Mucosa of descending colon (tissue), 3 donors: ENCODE data around the gene NLRP7. TPM values are rescaled to one million over a fixed set of nuclear protein-coding genes. Genes with fewer than 3 reads are reported as not detected.
"Not testable (repeated sequence)": the region's sequence is repeated elsewhere in the genome, so short reads cannot be mapped to it uniquely, and the experiment has no call there.

ENCODE experiments used
- ATAC-seq: fragments of 200-7000 bp; cut with Tn5 transposase; one replicate; pipeline ENCODE4 v1.9.1; 2020; ENCODE audit warnings: mild to moderate bottlenecking, moderate library complexity
- DNase-seq, 3 donors: peaks; one replicate each; pipeline ENCODE4 v3.0.0-alpha.2; 2020
- H3K36me3 ChIP-seq: fragments of 200-600 bp; one replicate; pipeline ENCODE4 v1.8.0; 2021; ENCODE audit warnings: low read depth, mild to moderate bottlenecking
- H3K4me1 ChIP-seq: fragments of 200-600 bp; one replicate; pipeline ENCODE4 v1.8.0; 2021; ENCODE audit warnings: low read depth, mild to moderate bottlenecking
- H3K4me3 ChIP-seq: fragments of 200-600 bp; one replicate; pipeline ENCODE4 v1.8.0; 2021; ENCODE audit warnings: mild to moderate bottlenecking
- H3K9me3 ChIP-seq: fragments of 200-600 bp; one replicate; pipeline ENCODE4 v1.8.0; 2021; ENCODE audit warnings: mild to moderate bottlenecking
- intact Hi-C, 2 donors: fragments of 100-400 bp; cut with DNase I in 1 of 2; cut with micrococcal nuclease in 1 of 2; formaldehyde crosslinking; loops; one replicate each; pipeline versions ENCODE4 v1.11.0 to v1.11.1; 2022; cut with DNase I, micrococcal nuclease
- total RNA-seq, 3 donors: library from RNA; stranded (reverse); fragmentation: NEBNext Ultra II Directional in 2 of 3; extraction: Animal tissue kit (Norgen Biotek cat#: 25700) in 2 of 3; gene quantifications; one replicate each; pipeline versions ENCODE4 v1.2.1 to v1.2.4, GENCODE V29; 2021 to 2023
- TF ChIP-seq, protein P1 (sequence below): fragments of 200-600 bp; IDR thresholded peaks from one replicate; pipeline ENCODE4 v1.8.0; 2022; ENCODE audit warnings: antibody characterized with exemption, mild to moderate bottlenecking
- donor health status: DM: no; HTN: no; CAD: no; lungs with moderate emphysema.
- donor health status: DM: no; HTN: no; CAD: no.
- donor health status: DM: no; HTN: yes; CAD: no.

The NLRP7 gene
- total RNA-seq, 3 donors from 2014 or later = 0.12 TPM; not detected in 2

DNA sequence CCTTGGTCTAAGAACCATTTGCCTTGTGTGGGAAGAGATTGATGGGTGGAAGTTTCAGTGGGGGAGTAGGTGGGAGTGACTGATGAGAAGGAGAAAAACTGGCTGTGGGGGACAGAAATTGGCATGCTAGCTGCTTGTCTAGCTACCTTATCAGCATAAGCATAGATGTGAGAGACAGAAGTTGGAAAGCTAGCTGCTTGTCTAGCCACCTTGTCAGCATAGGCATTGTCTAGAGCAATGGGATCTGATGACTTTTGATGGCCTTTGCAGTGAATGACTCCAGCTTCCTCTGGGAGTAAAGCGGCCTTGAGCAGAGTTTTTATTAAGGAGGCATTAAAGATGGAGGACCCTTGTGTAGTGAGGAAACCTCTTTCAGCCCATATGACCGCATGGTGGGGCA, 51.3 kb downstream of the NLRP7 start:
- intact Hi-C loops = no loop called here

DNA sequence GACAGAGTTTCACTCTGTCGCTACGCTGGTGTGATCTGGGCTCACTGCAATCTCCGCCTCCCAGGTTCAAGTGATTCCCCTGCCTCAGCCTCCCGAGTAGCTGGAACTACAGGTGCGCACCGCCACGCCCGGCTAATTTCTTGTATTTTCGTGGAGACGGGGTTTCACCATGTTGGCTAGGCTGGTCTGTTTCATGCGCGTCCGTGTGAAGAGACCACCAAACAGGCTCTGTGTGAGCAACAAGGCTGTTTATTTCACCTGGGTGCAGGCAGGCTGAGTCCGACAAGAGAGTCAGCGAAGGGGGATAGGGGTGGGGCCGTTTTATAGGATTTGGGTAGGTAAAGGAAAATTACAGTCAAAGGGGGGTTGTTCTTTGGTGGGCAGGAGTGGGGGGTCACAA, 53.2 kb downstream of the NLRP7 start:
- DNase-seq, ATAC-seq, H3K4me3 ChIP-seq, intact Hi-C loops, H3K4me1 ChIP-seq, H3K9me3 ChIP-seq, H3K36me3 ChIP-seq: not testable (repeated sequence)

More for the DNA sequence above, 51.3 kb downstream of the NLRP7 start:
- no peak overlapping the region for H3K4me3 ChIP-seq
- no peaks in the 10 kb centered on the region for H3K36me3 ChIP-seq
- no peaks in the 10 kb centered on the region for H3K4me1 ChIP-seq
- DNase-seq (no peak), ATAC-seq (no peak)
- H3K9me3 ChIP-seq = no peaks in the 10 kb centered on the region
- TF ChIP-seq, protein P1, sequence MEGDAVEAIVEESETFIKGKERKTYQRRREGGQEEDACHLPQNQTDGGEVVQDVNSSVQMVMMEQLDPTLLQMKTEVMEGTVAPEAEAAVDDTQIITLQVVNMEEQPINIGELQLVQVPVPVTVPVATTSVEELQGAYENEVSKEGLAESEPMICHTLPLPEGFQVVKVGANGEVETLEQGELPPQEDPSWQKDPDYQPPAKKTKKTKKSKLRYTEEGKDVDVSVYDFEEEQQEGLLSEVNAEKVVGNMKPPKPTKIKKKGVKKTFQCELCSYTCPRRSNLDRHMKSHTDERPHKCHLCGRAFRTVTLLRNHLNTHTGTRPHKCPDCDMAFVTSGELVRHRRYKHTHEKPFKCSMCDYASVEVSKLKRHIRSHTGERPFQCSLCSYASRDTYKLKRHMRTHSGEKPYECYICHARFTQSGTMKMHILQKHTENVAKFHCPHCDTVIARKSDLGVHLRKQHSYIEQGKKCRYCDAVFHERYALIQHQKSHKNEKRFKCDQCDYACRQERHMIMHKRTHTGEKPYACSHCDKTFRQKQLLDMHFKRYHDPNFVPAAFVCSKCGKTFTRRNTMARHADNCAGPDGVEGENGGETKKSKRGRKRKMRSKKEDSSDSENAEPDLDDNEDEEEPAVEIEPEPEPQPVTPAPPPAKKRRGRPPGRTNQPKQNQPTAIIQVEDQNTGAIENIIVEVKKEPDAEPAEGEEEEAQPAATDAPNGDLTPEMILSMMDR = no peak

DNA sequence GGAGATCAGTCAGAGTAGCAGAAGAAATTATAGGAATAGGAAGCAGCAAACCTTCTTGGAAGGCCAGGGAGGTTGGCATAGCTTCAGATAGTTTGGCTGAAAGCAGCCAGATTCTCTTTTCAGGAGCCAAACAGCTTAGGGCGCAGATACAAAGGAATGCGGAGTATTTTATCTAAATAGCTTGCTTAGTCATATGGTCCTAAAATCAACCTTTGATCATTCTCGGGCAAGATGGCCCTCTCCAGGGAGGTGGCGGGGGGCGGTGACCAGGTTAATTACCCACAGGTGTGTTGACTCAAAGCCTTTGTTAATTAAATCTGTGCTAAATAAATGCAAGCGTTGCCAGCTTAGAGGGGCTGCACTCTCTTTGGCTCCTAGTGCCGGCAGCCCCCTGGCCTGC, 53.9 kb downstream of the NLRP7 start:
- no peak for DNase-seq
- intact Hi-C loops = no loop called here
- Histone ChIP-seq H3K4me1 (no peaks in the 10 kb centered on the region), H3K9me3 (no peaks in the 10 kb centered on the region), H3K4me3 (no peak overlapping the region), H3K36me3 (no peaks in the 10 kb centered on the region)
- TF ChIP-seq, protein P1 = no peak
- ATAC-seq = no peak

DNA sequence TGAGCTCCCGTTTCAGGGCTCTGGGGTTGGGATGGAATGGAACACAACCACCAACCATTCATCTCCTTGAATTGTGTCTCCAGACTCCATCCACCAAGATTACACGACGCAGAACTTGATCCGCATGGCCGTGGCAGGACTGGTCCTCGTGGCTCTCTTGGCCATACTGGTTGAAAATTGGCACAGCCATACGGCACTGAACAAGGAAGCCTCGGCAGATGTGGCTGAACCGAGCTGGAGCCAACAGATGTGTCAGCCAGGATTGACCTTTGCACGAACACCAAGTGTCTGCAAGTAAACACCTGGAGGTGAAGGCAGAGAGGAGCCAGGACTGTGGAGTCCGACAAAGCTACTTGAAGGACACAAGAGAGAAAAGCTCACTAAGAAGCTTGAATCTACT, 57.8 kb downstream of the NLRP7 start:
- TF ChIP-seq, protein P1 = no peak
- ATAC-seq = no peak
- intact Hi-C loops = no loop called here

DNA sequence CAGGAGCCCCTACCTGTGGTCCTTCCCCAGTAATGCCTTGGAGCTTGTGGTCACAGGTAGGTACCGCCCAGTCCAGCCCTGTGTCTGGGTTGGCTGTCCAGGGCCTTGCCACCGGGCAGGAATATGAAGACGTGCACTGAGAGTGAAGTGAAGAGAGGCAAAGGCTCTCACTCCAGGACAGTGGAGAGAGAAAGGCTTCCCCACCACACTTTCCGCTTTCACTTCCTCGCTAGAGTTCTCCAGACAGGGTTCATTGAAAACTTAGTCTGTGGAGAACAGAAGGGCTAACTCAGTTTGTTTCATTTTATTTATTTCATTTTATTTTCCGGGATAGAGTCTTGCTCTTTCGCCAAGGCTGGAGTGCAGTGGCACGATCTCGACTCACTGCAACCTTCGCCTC, 59.1 kb downstream of the NLRP7 start:
- ATAC-seq (no peak), DNase-seq (peak in 1 of 3 donors; percentile 3)
- TF ChIP-seq, protein P1 = no peak
- intact Hi-C loops = no loop called here
- no peaks in the 10 kb centered on the region for H3K9me3 ChIP-seq
- H3K4me1 ChIP-seq = no peaks in the 10 kb centered on the region
- no peak overlapping the region for H3K4me3 ChIP-seq
- H3K36me3 ChIP-seq = no peaks in the 10 kb centered on the region

More for the DNA sequence above, 57.8 kb downstream of the NLRP7 start:
- H3K4me1 ChIP-seq = no peaks in the 10 kb centered on the region
- DNase-seq = no peak
- H3K36me3 ChIP-seq = no peaks in the 10 kb centered on the region
- H3K4me3 ChIP-seq = no peak overlapping the region
- no peaks in the 10 kb centered on the region for H3K9me3 ChIP-seq

DNA sequence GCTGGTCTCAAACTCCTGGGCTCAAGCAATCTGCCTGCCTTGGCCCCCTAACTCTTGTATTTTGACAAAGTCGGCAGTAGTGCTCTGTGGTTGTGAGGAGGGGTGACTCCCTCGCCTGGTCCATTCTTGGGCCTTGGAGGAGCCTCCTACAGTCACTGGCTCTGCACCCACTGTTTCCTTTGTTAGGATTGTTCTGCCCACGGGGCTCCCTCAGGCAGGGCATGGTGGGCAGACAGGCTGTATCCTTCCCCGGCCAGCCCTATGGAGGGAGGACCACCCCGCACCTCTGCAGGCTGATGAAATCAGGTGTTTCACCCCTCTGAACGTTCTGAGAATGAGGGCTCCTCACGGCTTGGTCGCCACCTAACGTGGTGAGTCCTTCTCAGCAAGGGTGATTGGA, 64.1 kb downstream of the NLRP7 start:
- TF ChIP-seq, protein P1 = no peak
- Histone ChIP-seq H3K36me3 (no peaks in the 10 kb centered on the region), H3K4me3 (no peak overlapping the region), H3K9me3 (no peaks in the 10 kb centered on the region), H3K4me1 (no peaks in the 10 kb centered on the region)
- intact Hi-C loops = no loop called here
- ATAC-seq (no peak), DNase-seq (no peak)
